ENCODE measurements around the gene GPR63. TPM values are rescaled to one million over a fixed set of nuclear protein-coding genes. Genes with fewer than 3 reads are reported as not detected.

GPR63 gene
- total and polyA plus RNA-seq, 2 of the 4 experiments (the other 2 are of a cell fraction) = 0.36 to 0.44 TPM

GRCh38 chr6:96826865-96827264, 10.4 kb downstream of the GPR63 start:
- Histone ChIP-seq H2BK5ac (ENCODE audit: low read depth, low read length, poor library complexity, severe bottlenecking) (no peak overlapping the region), H3K9ac (ENCODE audit: low read depth, low read length) (no peak overlapping the region), H3K4me2 (ENCODE audit: low read depth, low read length) (no peak overlapping the region), H3K23ac (ENCODE audit: low read depth, low read length) (no peak overlapping the region), H3K27me3 (ENCODE audit: control insufficient read depth, insufficient read depth, low read length) (no peaks in the 10 kb centered on the region), H3K56ac (ENCODE audit: extremely low read depth, insufficient read depth, low read length) (no peak overlapping the region), H2AFZ (replicated peaks; ENCODE audit: low read length, poor library complexity) (no peak overlapping the region), H3K4me1 (ENCODE audit: control insufficient read depth, insufficient read depth, low read length) (no peaks in the 10 kb centered on the region), H2BK120ac (ENCODE audit: low read depth, low read length) (no peak overlapping the region), H3K9me3 (ENCODE audit: control insufficient read depth, insufficient read depth, low read length) (no peaks in the 10 kb centered on the region), H3K79me1 (ENCODE audit: low read depth in 1 of 2, low read length in 2 of 2) (no peaks in the 10 kb centered on the region), H2BK15ac (ENCODE audit: low read depth, low read length) (no peak overlapping the region), H3K4ac (ENCODE audit: low read depth, low read length) (no peak overlapping the region), H4K91ac (ENCODE audit: insufficient read depth, low read depth, low read length) (no peak overlapping the region), H4K5ac (ENCODE audit: low read depth, low read length) (no peak overlapping the region), H3K18ac (ENCODE audit: low read depth, low read length) (no peak overlapping the region), H2BK20ac (ENCODE audit: low read depth, low read length) (no peak overlapping the region), H3K14ac (replicated peaks; ENCODE audit: low read depth, low read length) (no peak overlapping the region), H2AK9ac (replicated peaks; ENCODE audit: low read depth, low read length, poor library complexity) (no peak overlapping the region), H3K9me1 (ENCODE audit: insufficient read depth, low read length) (no peaks in the 10 kb centered on the region; the same call in 1 of the 2 replicates), H4K20me1 (ENCODE audit: insufficient read depth, low read length) (no peaks in the 10 kb centered on the region), H3K4me3 (ENCODE audit: insufficient read depth, low read depth, low read length) (no peak overlapping the region), H3K36me3 (ENCODE audit: control insufficient read depth, insufficient read depth, low read length) (no peaks in the 10 kb centered on the region), H3K27ac (ENCODE audit: insufficient read depth, low read length) (no peak overlapping the region), H2AK5ac (ENCODE audit: low read depth, low read length) (no peak overlapping the region), H4K8ac (ENCODE audit: low read depth in 2 of 2, low read length in 2 of 2) (no peak overlapping the region)
- ChIA-PET POLR2A (ENCODE audit: unreplicated experiment) (no interaction called here), CTCF (no interaction called here)
- dilution Hi-C loops (cut with HindIII; ENCODE audit: low sequenced_read_pairs, unreplicated experiment) (no loop called here), in situ Hi-C loops (cut with MboI; ENCODE audit: low sequenced_read_pairs) (no loop called here), intact Hi-C loops (cut with micrococcal nuclease) (no loop called here)
- BruUV-seq (replicated peaks) = no TSS peak
- no peak for ATAC-seq (ENCODE audit: low read depth)
- no peak for TF ChIP-seq BHLHE40 (IDR thresholded peaks at IDR 0.05; ENCODE audit: low read depth, low read length)
- TF ChIP-seq MXI1 (IDR thresholded peaks at IDR 0.05; ENCODE audit: borderline replicate concordance, low read depth, low read length) = no peak
- no peak for TF ChIP-seq RFX5 (IDR thresholded peaks at IDR 0.05; ENCODE audit: low read depth, low read length)
- no peak for TF ChIP-seq POLR2A (IDR thresholded peaks at IDR 0.05; ENCODE audit: low read depth, low read length)
- TF ChIP-seq CHD1 (IDR thresholded peaks at IDR 0.05; ENCODE audit: low read depth, low read length) = no peak
- no peak for TF ChIP-seq CTCF (conservative IDR thresholded peaks at IDR 0.05; ENCODE audit: low read depth, low read length)
- TF ChIP-seq ELK1 (IDR thresholded peaks at IDR 0.05; ENCODE audit: borderline replicate concordance, low read depth, low read length) = no peak
- no peak for TF ChIP-seq SMC3 (IDR thresholded peaks at IDR 0.05; ENCODE audit: low read depth, low read length)
- no peak for TF ChIP-seq USF2 (IDR thresholded peaks at IDR 0.05; ENCODE audit: low read depth, low read length)
- no peak for TF ChIP-seq RCOR1 (IDR thresholded peaks at IDR 0.05; ENCODE audit: insufficient replicate concordance, low read length)
- TF ChIP-seq CEBPB (IDR thresholded peaks at IDR 0.05; ENCODE audit: low read depth, low read length) = no peak
- TF ChIP-seq MAFK (IDR thresholded peaks at IDR 0.05; ENCODE audit: low read depth, low read length) = no peak
- no peak for TF ChIP-seq NFE2L2 (IDR thresholded peaks at IDR 0.05; ENCODE audit: low read depth, low read length)
- no CpG with 5 or more reads among the region's 1 CpG for WGBS, 2 experiments (ENCODE audit: extremely low coverage in 2 of 2, insufficient read length in 1 of 2)
- DNase-seq = no peak
